ENCODE results near the gene MAPT. TPM values are rescaled to one million over a fixed set of nuclear protein-coding genes. Genes with fewer than 3 reads are reported as not detected.

Gene MAPT
- total RNA-seq, 1 experiment from 2014 or later: 8.3 TPM

GRCh38 chr17:46010597-46011186, 116.3 kb downstream of the MAPT start:
- DNase-seq (ENCODE audit: low spot score): no peak
- ChIA-PET CTCF (no interaction called here), POLR2A (ENCODE audit: low non-redundant PET) (no interaction called here)
- Histone ChIP-seq H3K27ac (ENCODE audit: low read depth, low read length, poor library complexity, severe bottlenecking) (no peak overlapping the region), H3K4me1 (ENCODE audit: insufficient read depth, low read length, poor library complexity, severe bottlenecking) (peaks cover 11% of the 10 kb centered on the region), H3K9me3 (ENCODE audit: low read depth, low read length, poor library complexity, severe bottlenecking) (no peaks in the 10 kb centered on the region), H3K36me3 (ENCODE audit: insufficient read depth, low read length, poor library complexity, severe bottlenecking) (no peaks in the 10 kb centered on the region), H3K27me3 (replicated peaks; ENCODE audit: insufficient read depth, low read depth, low read length, poor library complexity) (no peaks in the 10 kb centered on the region), H3K4me3 (ENCODE audit: low read depth, low read length, poor library complexity, severe bottlenecking) (no peak overlapping the region)
- TF ChIP-seq EZH2 (IDR thresholded peaks at IDR 0.05; ENCODE audit: borderline replicate concordance, low read depth, low read length, poor library complexity, severe bottlenecking) (no peak), CTCF (conservative IDR thresholded peaks at IDR 0.05; ENCODE audit: low read depth, low read length) (no peak)
- intact Hi-C loops (cut with micrococcal nuclease; ENCODE audit: unreplicated experiment): no loop called here
- BruUV-seq (replicated peaks): no TSS peak

GRCh38 chr17:46011711-46012505, 117.6 kb downstream of the MAPT start:
- no peaks in the 10 kb centered on the region for H3K9me3 ChIP-seq (ENCODE audit: low read depth, low read length, poor library complexity, severe bottlenecking)
- TF ChIP-seq EZH2 (IDR thresholded peaks at IDR 0.05; ENCODE audit: borderline replicate concordance, low read depth, low read length, poor library complexity, severe bottlenecking) (no peak), CTCF (conservative IDR thresholded peaks at IDR 0.05; ENCODE audit: low read depth, low read length) (no peak)
- no TSS peak for BruUV-seq (replicated peaks)
- H3K27me3 ChIP-seq (replicated peaks; ENCODE audit: insufficient read depth, low read depth, low read length, poor library complexity): no peaks in the 10 kb centered on the region
- no peak overlapping the region for H3K27ac ChIP-seq (ENCODE audit: low read depth, low read length, poor library complexity, severe bottlenecking)
- intact Hi-C loops (cut with micrococcal nuclease; ENCODE audit: unreplicated experiment): no loop called here
- no peak for DNase-seq (ENCODE audit: low spot score)
- H3K4me3 ChIP-seq (ENCODE audit: low read depth, low read length, poor library complexity, severe bottlenecking): no peak overlapping the region
- H3K4me1 ChIP-seq (ENCODE audit: insufficient read depth, low read length, poor library complexity, severe bottlenecking): peaks cover 11% of the 10 kb centered on the region
- POLR2A ChIA-PET (ENCODE audit: low non-redundant PET): no interaction called here
- CTCF ChIA-PET: no interaction called here
- no peaks in the 10 kb centered on the region for H3K36me3 ChIP-seq (ENCODE audit: insufficient read depth, low read length, poor library complexity, severe bottlenecking)

- no TSS peak for BruUV-seq (replicated peaks)
- no peak overlapping the region for H3K4me3 ChIP-seq (ENCODE audit: low read depth, low read length, poor library complexity, severe bottlenecking)
- H3K9me3 ChIP-seq (ENCODE audit: low read depth, low read length, poor library complexity, severe bottlenecking): no peaks in the 10 kb centered on the region
- H3K4me1 ChIP-seq (ENCODE audit: insufficient read depth, low read length, poor library complexity, severe bottlenecking): peaks cover 11% of the 10 kb centered on the region
- H3K36me3 ChIP-seq (ENCODE audit: insufficient read depth, low read length, poor library complexity, severe bottlenecking): no peaks in the 10 kb centered on the region
- no peaks in the 10 kb centered on the region for H3K27me3 ChIP-seq (replicated peaks; ENCODE audit: insufficient read depth, low read depth, low read length, poor library complexity)
- TF ChIP-seq CTCF (conservative IDR thresholded peaks at IDR 0.05; ENCODE audit: low read depth, low read length): no peak
- no peak for TF ChIP-seq EZH2 (IDR thresholded peaks at IDR 0.05; ENCODE audit: borderline replicate concordance, low read depth, low read length, poor library complexity, severe bottlenecking)
- intact Hi-C loops (cut with micrococcal nuclease; ENCODE audit: unreplicated experiment): no loop called here
- CTCF ChIA-PET: no interaction called here
- POLR2A ChIA-PET (ENCODE audit: low non-redundant PET): no interaction called here
- H3K27ac ChIP-seq (ENCODE audit: low read depth, low read length, poor library complexity, severe bottlenecking): no peak overlapping the region
- DNase-seq (ENCODE audit: low spot score): no peak
Observed at GRCh38 chr17:46012506-46013079, 118.2 kb downstream of the MAPT start.

All from A673 (cell line).